GM12864 (cell line): ENCODE measurements around the gene ALAD.
A peak's percentile ranks its signal among the peaks of the same experiment; 100 is the strongest.
"Not testable (repeated sequence)": the region's sequence is repeated elsewhere in the genome, so short reads cannot be mapped to it uniquely, and the experiment has no call there.

ENCODE experiments used
- DNase-seq: peaks from one replicate; pipeline ENCODE4 v3.0.0-alpha.2; 2011; ENCODE audit warnings: low read depth
- H3K4me3 ChIP-seq: 2 replicates; pipeline ENCODE4 v1.5.1; 2011; ENCODE audit warnings: mild to moderate bottlenecking, low read depth, low read length, control low read depth
- TF ChIP-seq, protein P1 (sequence below): IDR thresholded peaks from 2 replicates; pipeline ENCODE4 v1.5.1; 2011; ENCODE audit warnings: low read depth, mild to moderate bottlenecking, moderate library complexity, low read length, control low read depth, inconsistent platforms; ENCODE audit errors: missing control alignments

The ALAD gene

DNA sequence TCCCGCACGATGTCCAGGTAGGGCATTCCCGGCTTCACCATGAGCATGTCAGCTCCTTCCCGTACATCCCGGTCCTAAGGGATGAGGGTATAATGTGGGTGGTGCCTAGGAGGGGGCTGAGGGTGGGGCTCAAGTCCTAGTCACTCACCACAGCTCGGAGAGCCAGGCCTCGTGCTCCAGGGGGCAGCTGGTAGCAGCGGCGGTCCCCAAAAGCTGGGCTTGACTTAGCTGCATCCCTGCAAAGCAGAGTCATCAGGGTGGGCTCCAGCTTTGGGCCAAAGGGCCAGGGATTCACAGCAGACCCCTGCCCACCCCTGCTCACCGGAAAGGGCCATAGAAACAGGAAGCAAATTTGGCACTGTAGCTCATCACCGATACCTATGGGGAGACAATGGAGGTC lies 11.6 kb downstream of the ALAD start:
- TF ChIP-seq, protein P1, sequence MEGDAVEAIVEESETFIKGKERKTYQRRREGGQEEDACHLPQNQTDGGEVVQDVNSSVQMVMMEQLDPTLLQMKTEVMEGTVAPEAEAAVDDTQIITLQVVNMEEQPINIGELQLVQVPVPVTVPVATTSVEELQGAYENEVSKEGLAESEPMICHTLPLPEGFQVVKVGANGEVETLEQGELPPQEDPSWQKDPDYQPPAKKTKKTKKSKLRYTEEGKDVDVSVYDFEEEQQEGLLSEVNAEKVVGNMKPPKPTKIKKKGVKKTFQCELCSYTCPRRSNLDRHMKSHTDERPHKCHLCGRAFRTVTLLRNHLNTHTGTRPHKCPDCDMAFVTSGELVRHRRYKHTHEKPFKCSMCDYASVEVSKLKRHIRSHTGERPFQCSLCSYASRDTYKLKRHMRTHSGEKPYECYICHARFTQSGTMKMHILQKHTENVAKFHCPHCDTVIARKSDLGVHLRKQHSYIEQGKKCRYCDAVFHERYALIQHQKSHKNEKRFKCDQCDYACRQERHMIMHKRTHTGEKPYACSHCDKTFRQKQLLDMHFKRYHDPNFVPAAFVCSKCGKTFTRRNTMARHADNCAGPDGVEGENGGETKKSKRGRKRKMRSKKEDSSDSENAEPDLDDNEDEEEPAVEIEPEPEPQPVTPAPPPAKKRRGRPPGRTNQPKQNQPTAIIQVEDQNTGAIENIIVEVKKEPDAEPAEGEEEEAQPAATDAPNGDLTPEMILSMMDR: no peak
- no peak overlapping the region for H3K4me3 ChIP-seq
- no peak for DNase-seq

DNA sequence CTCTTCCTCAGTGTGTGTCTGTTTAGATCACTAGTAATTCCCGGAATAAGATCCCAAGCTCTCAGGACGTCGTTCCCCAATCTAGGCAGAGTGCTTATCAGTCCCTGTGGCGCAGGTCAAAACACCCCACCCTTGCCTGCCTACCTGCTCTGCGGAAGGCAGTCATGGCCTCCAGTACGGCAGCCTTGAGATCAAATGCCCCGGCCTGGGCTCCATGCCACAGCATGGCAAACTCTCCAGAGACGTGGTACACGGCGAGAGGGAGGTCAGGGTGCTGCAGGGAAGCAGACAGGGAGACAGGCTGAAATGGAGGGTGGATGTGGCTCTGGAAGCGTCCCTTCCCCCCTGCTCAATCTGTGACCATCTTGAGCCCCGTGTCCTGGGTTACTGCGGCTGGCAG lies 12.3 kb downstream of the ALAD start:
- no peak for DNase-seq
- H3K4me3 ChIP-seq: no peak overlapping the region
- TF ChIP-seq, protein P1: no peak

DNA sequence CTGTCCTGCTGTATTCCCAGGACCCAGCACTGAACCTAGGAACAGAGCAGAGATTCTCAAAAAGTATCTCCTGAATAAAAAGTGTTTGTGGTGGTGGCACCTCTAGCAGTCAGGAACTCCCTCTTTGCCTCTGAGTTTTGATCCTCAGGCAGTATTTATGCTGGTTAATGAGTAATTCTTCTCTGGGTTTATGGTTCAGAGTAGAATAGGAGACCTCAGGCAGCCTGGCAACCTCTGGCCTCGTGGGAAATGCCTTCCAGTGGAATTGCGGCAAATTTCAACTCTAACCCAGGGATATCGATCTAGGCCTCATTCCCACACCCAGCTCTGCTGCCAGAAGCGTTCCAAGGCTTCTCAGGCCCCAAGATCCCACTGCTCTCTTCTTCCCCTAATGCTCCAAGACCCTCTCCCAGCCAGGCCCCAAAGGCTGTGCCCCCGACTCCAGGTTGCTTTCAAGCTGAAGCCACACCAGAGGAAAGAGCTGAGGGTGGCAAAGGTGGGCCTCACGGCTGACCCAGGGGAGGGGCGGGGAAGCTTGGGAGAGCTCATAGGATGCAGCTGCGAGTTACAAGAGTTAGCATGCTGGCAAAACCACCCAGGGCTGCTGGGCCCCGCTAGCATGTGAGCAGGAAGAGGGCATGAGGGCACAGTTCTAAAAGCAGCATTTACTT lies 13.4 kb downstream of the ALAD start:
- TF ChIP-seq, protein P1: no peak
- no peak for DNase-seq
- H3K4me3 ChIP-seq: no peak overlapping the region

DNA sequence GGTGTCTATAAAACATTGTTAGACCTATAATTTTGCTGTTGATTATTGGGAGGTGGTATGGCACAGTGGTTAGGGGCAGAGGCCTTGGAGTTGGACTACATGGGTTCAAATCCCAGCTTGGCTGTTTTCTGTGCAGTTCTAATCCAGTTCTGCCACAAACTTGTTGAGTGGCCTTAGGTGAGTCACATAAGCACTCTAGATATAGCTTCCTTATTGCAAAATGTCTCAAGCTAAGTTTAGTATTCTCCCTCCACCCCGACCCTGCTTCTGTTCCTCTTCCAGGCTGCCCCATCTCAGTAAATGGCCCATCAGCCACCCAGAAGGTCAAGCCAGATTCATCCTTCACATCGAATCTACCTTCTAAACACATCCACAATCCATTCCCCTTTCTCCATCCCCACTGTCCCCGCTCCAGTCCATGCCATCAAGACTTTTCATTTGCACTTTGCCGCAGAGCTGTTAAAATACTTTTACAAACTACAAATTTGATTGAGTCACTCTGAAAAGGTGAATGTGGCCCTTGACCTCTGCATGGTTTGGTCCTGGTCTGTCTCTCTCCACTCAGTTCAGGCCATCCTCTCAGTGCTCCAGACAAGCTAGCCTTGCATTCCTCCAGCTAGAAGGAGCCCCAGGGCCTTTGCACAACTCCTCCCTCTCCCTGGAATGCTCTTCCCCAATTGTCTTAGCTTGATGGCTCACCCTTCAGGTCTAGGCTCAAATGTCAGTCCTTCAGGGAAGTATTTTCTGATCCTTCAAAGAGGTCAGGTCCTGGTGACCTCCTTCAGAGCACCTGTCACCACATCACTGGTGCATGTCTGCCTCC lies 14.3 kb downstream of the ALAD start:
- no peak for DNase-seq

DNA sequence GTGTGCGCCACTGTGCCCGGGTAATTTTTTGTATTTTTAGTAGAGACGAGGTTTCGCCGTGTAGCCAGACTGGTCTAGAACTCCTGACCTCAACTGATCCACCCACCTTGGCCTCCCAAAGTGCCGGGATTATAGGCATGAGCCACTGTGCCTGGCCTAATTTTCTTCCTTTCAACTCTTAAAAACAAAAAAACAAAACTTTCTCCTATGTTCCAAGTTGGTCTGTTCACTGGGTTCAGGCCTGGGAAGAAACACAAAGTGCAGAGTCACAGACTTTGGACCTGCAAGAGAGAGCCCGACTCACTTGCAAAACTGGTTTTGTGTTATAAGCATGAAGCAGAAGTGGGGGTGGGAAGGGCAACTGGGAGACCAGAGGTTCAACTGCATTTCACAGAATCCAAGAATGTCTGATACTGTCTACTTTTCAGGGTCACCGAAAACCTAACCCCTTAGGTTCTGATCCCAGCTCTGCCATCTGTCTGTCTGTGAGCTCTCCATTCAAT lies 19.1 kb downstream of the ALAD start:
- TF ChIP-seq, protein P1: no peak
- H3K4me3 ChIP-seq: no peak overlapping the region
- no peak for DNase-seq

More for the DNA sequence above, 14.3 kb downstream of the ALAD start:
- TF ChIP-seq, protein P1: no peak
- H3K4me3 ChIP-seq: no peak overlapping the region

DNA sequence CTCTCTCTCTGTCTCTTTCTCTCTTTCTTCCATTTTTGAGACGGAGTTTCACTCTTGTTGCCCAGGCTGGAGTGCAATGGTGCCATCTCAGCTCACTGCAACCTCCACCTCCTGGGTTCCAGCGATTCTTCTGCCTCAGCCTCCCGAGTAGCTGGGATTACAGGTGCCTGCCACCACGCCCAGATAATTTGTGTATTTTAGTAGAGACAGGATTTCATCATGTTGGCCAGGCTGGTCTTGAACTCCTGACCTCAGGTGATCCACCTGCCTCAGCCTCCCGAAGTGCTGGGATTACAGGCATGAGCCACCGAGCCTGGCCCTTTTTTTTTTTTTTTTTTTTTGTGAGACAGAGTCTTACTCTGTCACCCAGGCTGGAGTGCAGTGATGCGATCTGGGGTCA lies 19.6 kb downstream of the ALAD start:
- not testable (repeated sequence) for DNase-seq, H3K4me3 ChIP-seq

DNA sequence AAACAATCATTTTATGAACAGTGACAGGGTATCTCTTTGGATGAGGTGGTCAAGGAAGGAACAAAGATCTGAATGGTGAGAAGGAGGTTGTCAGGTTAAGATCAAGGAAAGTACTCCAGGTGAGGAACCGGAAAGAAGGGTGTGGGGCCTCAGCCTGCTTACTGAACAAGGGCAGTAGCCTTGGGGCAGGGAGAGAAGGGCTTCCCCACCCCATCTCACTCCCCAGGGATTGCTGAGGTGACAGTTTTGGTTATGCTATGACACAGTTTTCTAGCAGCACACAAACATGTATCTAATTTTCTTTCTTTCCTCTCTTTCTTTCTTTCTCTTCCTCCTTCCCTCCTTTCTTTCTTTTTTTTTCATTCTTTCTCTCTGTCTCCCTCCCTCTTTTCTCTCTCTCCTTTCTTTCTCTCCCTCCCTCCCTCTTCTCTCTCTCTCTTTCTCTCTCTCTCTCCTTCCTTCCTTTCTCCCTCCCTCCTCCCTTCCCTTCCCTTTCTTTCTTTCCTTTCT lies 20.2 kb downstream of the ALAD start:
- TF ChIP-seq, protein P1: no peak
- peak; percentile 34 for DNase-seq
- H3K4me3 ChIP-seq: no peak overlapping the region

DNA sequence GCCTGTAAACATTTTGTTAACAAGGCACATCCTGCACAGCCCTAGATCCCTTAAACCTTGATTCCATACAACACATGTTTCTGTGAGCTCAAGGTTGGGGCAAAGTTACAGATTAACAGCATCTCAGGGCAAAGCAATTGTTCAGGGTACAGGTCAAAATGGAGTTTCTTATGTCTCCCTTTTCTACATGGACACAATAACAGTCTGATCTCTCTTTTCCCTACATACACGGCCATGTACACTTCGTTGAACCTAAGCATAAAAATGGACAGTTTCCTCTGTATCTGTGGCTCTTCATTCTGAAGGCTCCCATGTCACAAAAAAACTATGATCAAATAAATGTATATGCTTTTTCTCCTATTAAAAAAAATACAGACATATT lies 21.3 kb downstream of the ALAD start:
- not testable (repeated sequence) for H3K4me3 ChIP-seq, DNase-seq

DNA sequence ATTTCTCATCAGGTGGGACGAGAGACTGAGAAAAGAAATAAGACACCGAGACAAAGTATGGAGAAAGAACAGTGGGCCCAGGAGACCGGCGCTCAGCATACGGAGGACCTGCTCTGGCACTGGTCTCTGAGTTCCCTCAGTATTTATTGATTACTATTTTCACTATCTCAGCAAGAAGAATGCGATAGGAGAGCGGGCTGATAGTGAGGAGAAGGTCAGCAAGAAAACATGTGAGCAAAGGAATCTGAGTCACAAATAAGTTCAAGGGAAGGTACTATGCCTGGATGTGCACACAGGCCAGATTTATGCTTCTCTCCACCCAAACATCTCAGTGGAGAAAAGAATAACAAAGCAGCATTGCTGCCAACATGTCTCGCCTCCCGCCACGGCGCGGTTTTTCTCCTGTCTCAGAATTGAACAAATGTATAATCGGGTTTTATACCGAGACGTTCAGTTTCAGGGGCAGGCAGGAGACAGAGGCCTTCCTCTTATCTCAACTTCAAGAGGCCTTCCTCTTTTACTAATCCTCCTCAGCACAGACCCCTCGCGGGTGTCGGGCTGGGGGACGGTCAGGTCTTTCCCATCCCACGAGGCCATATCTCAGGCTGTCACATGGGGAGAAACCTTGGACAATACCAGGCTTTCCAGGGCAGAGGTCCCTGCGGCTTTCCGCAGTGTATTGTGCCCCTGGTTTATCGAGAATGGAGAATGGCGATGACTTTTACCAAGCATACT lies 21.8 kb downstream of the ALAD start:
- not testable (repeated sequence) for DNase-seq, H3K4me3 ChIP-seq
